ENCODE measurements around the gene MTCH1. TPM values are rescaled to one million over a fixed set of nuclear protein-coding genes. Genes with fewer than 3 reads are reported as not detected.
A peak's percentile ranks its signal among the peaks of the same experiment; 100 is the strongest.

The MTCH1 gene
- total and polyA plus RNA-seq, 9 of the 15 experiments (the other 6 are each of a cell fraction or from before 2014, with no cell fraction given), result 7.9 to 161 (median 118) TPM

- TF ChIP-seq, protein P1, sequence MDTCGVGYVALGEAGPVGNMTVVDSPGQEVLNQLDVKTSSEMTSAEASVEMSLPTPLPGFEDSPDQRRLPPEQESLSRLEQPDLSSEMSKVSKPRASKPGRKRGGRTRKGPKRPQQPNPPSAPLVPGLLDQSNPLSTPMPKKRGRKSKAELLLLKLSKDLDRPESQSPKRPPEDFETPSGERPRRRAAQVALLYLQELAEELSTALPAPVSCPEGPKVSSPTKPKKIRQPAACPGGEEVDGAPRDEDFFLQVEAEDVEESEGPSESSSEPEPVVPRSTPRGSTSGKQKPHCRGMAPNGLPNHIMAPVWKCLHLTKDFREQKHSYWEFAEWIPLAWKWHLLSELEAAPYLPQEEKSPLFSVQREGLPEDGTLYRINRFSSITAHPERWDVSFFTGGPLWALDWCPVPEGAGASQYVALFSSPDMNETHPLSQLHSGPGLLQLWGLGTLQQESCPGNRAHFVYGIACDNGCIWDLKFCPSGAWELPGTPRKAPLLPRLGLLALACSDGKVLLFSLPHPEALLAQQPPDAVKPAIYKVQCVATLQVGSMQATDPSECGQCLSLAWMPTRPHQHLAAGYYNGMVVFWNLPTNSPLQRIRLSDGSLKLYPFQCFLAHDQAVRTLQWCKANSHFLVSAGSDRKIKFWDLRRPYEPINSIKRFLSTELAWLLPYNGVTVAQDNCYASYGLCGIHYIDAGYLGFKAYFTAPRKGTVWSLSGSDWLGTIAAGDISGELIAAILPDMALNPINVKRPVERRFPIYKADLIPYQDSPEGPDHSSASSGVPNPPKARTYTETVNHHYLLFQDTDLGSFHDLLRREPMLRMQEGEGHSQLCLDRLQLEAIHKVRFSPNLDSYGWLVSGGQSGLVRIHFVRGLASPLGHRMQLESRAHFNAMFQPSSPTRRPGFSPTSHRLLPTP (IDR thresholded peaks at IDR 0.05; ENCODE audit: borderline replicate concordance, extremely low read depth, insufficient read length), result no peak
- TF ChIP-seq SRSF7 (optimal IDR thresholded peaks at IDR 0.05; ENCODE audit: low read depth, low read length) (no peak), TAF1 (IDR thresholded peaks at IDR 0.05; ENCODE audit: control insufficient read depth, extremely low read depth, insufficient read depth, low read length, severe bottlenecking) (no peak), HIVEP1 (CRISPR knock-in tag; IDR thresholded peaks at IDR 0.05) (no peak), ARHGAP35 (IDR thresholded peaks at IDR 0.05; ENCODE audit: partially characterized antibody) (peak; percentile 50), E2F6 (IDR thresholded peaks at IDR 0.05; ENCODE audit: borderline replicate concordance in 1 of 2, extremely low read depth in 1 of 2, insufficient read depth in 1 of 2, insufficient read length in 1 of 2, low read depth in 1 of 2, low read length in 1 of 2, poor library complexity in 1 of 2, severe bottlenecking in 1 of 2) (peak; percentile 17 to 39), GMEB1 (CRISPR knock-in tag; IDR thresholded peaks at IDR 0.05) (no peak), CTBP1 (IDR thresholded peaks at IDR 0.05; ENCODE audit: borderline replicate concordance) (peak; percentile 100), NR2C2 (CRISPR knock-in tag; IDR thresholded peaks at IDR 0.05) (peak; percentile 54; the same call in 1 of the 2 replicates), NR2C2 (tag; IDR thresholded peaks at IDR 0.05) (peak; percentile 82), BCL6 (CRISPR knock-in tag; IDR thresholded peaks at IDR 0.05) (no peak), MEF2A (IDR thresholded peaks at IDR 0.05; ENCODE audit: control insufficient read depth, low read depth, low read length) (no peak), BHLHE40 (IDR thresholded peaks at IDR 0.05; ENCODE audit: low read length) (peak; percentile 69), MAFK (IDR thresholded peaks at IDR 0.05; ENCODE audit: low read length) (peak; percentile 81), KAT8 (IDR thresholded peaks at IDR 0.05; ENCODE audit: low read depth) (no peak)
- TF ChIP-seq, protein P2, sequence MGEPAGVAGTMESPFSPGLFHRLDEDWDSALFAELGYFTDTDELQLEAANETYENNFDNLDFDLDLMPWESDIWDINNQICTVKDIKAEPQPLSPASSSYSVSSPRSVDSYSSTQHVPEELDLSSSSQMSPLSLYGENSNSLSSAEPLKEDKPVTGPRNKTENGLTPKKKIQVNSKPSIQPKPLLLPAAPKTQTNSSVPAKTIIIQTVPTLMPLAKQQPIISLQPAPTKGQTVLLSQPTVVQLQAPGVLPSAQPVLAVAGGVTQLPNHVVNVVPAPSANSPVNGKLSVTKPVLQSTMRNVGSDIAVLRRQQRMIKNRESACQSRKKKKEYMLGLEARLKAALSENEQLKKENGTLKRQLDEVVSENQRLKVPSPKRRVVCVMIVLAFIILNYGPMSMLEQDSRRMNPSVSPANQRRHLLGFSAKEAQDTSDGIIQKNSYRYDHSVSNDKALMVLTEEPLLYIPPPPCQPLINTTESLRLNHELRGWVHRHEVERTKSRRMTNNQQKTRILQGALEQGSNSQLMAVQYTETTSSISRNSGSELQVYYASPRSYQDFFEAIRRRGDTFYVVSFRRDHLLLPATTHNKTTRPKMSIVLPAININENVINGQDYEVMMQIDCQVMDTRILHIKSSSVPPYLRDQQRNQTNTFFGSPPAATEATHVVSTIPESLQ (CRISPR knock-in tag; IDR thresholded peaks at IDR 0.05), result peak; percentile 95
- TF ChIP-seq, protein P3, sequence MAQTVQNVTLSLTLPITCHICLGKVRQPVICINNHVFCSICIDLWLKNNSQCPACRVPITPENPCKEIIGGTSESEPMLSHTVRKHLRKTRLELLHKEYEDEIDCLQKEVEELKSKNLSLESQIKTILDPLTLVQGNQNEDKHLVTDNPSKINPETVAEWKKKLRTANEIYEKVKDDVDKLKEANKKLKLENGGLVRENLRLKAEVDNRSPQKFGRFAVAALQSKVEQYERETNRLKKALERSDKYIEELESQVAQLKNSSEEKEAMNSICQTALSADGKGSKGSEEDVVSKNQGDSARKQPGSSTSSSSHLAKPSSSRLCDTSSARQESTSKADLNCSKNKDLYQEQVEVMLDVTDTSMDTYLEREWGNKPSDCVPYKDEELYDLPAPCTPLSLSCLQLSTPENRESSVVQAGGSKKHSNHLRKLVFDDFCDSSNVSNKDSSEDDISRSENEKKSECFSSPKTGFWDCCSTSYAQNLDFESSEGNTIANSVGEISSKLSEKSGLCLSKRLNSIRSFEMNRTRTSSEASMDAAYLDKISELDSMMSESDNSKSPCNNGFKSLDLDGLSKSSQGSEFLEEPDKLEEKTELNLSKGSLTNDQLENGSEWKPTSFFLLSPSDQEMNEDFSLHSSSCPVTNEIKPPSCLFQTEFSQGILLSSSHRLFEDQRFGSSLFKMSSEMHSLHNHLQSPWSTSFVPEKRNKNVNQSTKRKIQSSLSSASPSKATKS (CRISPR knock-in tag; IDR thresholded peaks at IDR 0.05), result no peak
Measured at GRCh38 chr6:37029249-37029971, 43.4 kb upstream of the MTCH1 start (continued).
